D721Med (cell line): Measurements from ENCODE around the gene ZNF440.
"Not testable (repeated sequence)": the region's sequence is repeated elsewhere in the genome, so short reads cannot be mapped to it uniquely, and the experiment has no call there.

Experiments used
- DNase-seq: peaks from one replicate; pipeline ENCODE4 v3.0.0; 2011; ENCODE audit warnings: low spot score; ENCODE audit not compliant: insufficient read length
- FAIRE-seq: peaks from 2 replicates; lab custom pipeline; 2011; peaks lifted over from hg19 to GRCh38; lab: Jason Lieb, UNC
- TF ChIP-seq, protein P1 (sequence below): IDR thresholded peaks from 2 replicates; pipeline ENCODE4 v1.5.1; 2012; ENCODE audit warnings: mild to moderate bottlenecking, control low read depth; ENCODE audit not compliant: insufficient read depth; ENCODE audit errors: missing control alignments

The ZNF440 gene

DNA sequence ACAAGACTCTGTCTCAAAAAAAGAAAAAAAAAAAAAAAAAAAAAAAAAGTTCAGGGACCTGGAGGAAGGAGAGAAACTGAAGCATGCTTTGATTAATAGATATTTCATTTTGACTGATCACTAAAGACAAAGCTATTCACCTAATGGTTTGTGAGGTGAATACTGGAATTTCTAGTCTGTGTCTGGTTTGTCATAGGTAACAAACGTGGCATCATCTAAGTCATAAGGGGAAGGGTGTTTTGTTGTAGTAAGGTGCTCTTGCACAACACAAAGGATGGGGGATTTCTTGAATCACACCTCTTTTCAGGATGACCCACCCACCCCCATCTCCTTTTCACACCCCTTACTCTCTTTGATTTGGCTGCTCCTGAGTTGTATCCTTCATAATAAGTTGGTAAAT is 59.7 kb downstream of the ZNF440 start:
- no peak for FAIRE-seq
- DNase-seq = no peak
- TF ChIP-seq, protein P1, sequence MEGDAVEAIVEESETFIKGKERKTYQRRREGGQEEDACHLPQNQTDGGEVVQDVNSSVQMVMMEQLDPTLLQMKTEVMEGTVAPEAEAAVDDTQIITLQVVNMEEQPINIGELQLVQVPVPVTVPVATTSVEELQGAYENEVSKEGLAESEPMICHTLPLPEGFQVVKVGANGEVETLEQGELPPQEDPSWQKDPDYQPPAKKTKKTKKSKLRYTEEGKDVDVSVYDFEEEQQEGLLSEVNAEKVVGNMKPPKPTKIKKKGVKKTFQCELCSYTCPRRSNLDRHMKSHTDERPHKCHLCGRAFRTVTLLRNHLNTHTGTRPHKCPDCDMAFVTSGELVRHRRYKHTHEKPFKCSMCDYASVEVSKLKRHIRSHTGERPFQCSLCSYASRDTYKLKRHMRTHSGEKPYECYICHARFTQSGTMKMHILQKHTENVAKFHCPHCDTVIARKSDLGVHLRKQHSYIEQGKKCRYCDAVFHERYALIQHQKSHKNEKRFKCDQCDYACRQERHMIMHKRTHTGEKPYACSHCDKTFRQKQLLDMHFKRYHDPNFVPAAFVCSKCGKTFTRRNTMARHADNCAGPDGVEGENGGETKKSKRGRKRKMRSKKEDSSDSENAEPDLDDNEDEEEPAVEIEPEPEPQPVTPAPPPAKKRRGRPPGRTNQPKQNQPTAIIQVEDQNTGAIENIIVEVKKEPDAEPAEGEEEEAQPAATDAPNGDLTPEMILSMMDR = no peak

GRCh38 chr19:11879687-11880266 is 65.7 kb downstream of the ZNF440 start:
- DNase-seq, FAIRE-seq: not testable (repeated sequence)

DNA sequence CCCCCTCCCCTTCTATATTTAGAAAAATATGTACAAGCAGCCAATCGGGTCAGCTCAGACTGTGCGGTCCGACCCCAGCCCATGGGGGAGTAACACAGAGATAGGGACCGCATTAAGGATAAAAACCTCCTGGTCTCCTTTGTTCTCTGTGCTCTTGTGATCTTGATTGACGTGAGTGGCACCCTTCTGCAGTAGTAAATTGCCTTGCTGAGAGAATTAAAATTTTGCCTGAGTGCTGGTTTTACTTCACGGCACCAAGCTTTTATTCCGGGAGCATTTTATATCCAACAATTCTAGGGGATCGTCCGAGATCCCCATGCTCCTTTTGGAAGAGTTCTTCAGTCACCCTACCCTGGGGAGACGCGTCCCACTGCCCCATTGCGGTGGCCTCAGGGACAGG is 66.5 kb downstream of the ZNF440 start:
- DNase-seq = no peak
- TF ChIP-seq, protein P1 = no peak
- no peak for FAIRE-seq

DNA sequence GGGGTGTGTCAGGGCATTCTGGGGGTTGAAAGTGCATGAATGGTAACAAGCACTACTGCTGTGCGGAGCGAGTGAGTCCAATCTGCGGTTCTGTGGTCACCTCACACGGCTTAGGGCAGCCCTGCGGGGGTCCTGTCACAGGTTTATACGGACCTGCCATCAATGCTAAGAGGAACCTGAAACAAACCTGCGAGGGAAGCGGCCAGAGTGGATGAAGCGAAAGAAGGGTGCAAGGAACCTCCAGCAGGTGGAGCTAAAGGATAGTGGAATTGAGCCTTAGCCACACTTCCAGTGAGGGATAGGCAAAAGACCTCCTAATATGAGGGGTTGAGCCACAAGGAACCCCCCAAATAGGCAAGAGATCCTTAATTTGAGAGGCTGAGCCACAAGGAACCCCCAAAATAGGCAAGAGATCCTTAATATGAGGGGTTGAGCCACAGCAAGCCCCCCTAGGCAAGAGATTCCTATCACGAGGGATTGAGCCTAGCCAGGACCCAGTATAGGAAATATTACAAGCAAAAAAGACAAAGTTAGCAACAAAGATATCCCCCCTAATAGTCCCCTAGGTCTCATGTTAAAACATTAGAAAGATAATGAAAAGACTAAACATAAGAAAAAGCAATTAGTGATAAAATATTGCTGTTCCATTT is 67.2 kb downstream of the ZNF440 start:
- FAIRE-seq = peak; percentile 46
- peak; percentile 81 for DNase-seq
- TF ChIP-seq, protein P1 = peak; percentile 77

GRCh38 chr19:11882606-11883005 is 68.5 kb downstream of the ZNF440 start:
- TF ChIP-seq, protein P1 = no peak
- DNase-seq = no peak
- FAIRE-seq = no peak
